ENCODE measurements around the gene TMEM138.
A peak's percentile ranks its signal among the peaks of the same experiment; 100 is the strongest.

The TMEM138 gene

GRCh38 chr11:61331651-61332050, 30.5 kb upstream of the TMEM138 start:
- H3K4me3 ChIP-seq (ENCODE audit: low read length, poor library complexity, severe bottlenecking), result peak overlapping the region; percentile 90
- no peaks in the 10 kb centered on the region for H3K9me2 ChIP-seq (replicated peaks; ENCODE audit: low read depth, low read length)
- H2AFZ ChIP-seq (ENCODE audit: low read length), result no peak overlapping the region
- H4K20me1 ChIP-seq (ENCODE audit: insufficient read depth, low read length, poor library complexity, severe bottlenecking), result peaks cover 60% of the 10 kb centered on the region
- no peaks in the 10 kb centered on the region for H3F3A ChIP-seq (ENCODE audit: low read depth)
- H3K27me3 ChIP-seq (ENCODE audit: insufficient read depth, low read length, poor library complexity, severe bottlenecking), result peaks cover 5% of the 10 kb centered on the region
- peak overlapping the region; percentile 97 for H3K9ac ChIP-seq (ENCODE audit: low read depth, low read length, poor library complexity, severe bottlenecking)
- H3K4me2 ChIP-seq (ENCODE audit: low read depth, low read length, poor library complexity, severe bottlenecking), result peak overlapping the region; percentile 97
- H3K4me1 ChIP-seq (ENCODE audit: insufficient read depth, low read length, poor library complexity, severe bottlenecking), result peaks cover 68% of the 10 kb centered on the region
- H3K9me3 ChIP-seq (ENCODE audit: insufficient read depth, low read depth, low read length), result no peaks in the 10 kb centered on the region
- peaks cover 26% of the 10 kb centered on the region; the same call in 1 of the 2 replicates for H3K36me3 ChIP-seq (ENCODE audit: insufficient read depth, low read length)
- peaks cover 86% of the 10 kb centered on the region for H3K79me2 ChIP-seq (ENCODE audit: insufficient read depth, low read length)
- TF ChIP-seq EZH2phosphoT487 (IDR thresholded peaks at IDR 0.05; ENCODE audit: borderline replicate concordance) (no peak), CTCF (conservative IDR thresholded peaks at IDR 0.05; ENCODE audit: low read length) (no peak)

DNA sequence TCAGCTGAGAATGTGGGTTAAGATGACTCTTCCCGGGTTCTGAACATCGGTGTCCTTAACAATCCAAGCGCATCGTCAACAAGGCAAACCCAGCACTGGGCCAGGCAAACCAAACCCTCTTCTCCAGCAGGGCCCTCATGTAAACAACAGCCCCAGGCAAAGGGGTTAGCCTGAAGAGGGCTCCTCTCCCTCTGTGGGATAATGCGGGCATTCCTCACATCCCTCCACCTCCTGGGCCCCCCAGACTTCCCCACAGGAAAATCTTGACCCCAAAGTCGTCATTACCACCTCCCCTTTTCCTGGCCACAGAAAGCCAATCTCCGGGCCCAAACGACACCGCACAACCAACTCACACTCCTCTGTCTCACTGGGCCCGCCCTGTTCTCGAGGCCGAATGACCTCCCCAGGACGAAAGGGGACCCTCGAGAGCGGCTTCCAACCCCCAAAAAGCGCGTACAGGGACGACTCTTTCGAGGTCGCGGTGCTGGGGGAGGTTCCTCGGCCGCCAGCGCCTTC, 29.8 kb upstream of the TMEM138 start:
- Histone ChIP-seq H3K4me3 (ENCODE audit: low read length, poor library complexity, severe bottlenecking) (peak overlapping the region; percentile 90), H3F3A (ENCODE audit: low read depth) (no peaks in the 10 kb centered on the region), H3K9me2 (replicated peaks; ENCODE audit: low read depth, low read length) (no peaks in the 10 kb centered on the region), H3K4me2 (ENCODE audit: low read depth, low read length, poor library complexity, severe bottlenecking) (peak overlapping the region; percentile 97), H3K27me3 (ENCODE audit: insufficient read depth, low read length, poor library complexity, severe bottlenecking) (peaks cover 5% of the 10 kb centered on the region), H3K9me3 (ENCODE audit: insufficient read depth, low read depth, low read length) (no peaks in the 10 kb centered on the region), H3K36me3 (ENCODE audit: insufficient read depth, low read length) (peaks cover 20% of the 10 kb centered on the region; the same call in 1 of the 2 replicates), H3K4me1 (ENCODE audit: insufficient read depth, low read length, poor library complexity, severe bottlenecking) (peaks cover 70% of the 10 kb centered on the region), H4K20me1 (ENCODE audit: insufficient read depth, low read length, poor library complexity, severe bottlenecking) (peaks cover 53% of the 10 kb centered on the region), H2AFZ (ENCODE audit: low read length) (peak overlapping the region; percentile 76), H3K79me2 (ENCODE audit: insufficient read depth, low read length) (peaks cover 79% of the 10 kb centered on the region), H3K9ac (ENCODE audit: low read depth, low read length, poor library complexity, severe bottlenecking) (peak overlapping the region; percentile 97)
- no peak for TF ChIP-seq EZH2phosphoT487 (IDR thresholded peaks at IDR 0.05; ENCODE audit: borderline replicate concordance)
- TF ChIP-seq CTCF (conservative IDR thresholded peaks at IDR 0.05; ENCODE audit: low read length), result no peak

DNA sequence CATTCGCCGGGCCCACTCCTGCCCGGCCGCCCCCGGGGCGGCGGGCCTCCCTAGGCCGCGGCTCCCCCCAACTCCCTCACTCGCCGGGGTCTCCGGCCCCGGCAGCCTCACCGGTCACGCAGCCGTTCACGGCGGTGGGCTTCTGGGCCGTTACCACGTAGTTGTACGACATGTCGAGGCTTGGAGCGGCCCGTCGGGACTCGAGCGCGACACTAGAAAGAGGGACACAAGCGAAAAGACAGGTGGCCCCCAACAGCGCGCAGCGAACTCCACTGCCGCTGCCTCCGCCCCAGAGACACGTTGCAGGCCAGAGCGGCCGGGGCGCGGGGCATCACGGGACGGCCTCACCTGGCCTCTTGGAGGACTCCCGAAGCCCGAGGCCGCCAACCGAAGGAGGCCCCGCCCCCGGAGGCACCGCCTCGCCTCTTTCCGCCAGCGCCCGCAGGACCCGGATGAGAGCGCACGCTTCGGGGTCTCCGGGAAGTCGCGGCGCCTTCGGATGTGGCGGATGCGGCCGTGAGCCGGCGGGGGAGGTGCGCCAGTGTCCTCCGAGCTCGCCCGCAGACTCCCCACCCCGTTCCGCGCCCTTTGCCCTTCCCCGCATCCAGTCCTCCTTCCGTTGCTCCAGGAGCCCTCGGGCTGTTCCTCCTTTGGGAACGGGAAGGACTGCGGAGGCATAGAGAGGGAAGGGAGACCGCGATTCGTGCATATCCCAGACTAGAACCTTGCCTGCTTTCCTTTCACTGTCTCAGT, 29.2 kb upstream of the TMEM138 start, which contains the start of the genes DDB1 and TKFC:
DDB1 (minus strand) TSS at position 309 of the 753 bp plus-strand sequence; CDS start at position 172, 137 bp downstream.
TKFC (plus strand) TSS at position 432 of the 753 bp plus-strand sequence. CDS start 1,501 bp downstream, outside the sequence.
- Histone ChIP-seq H3K4me2 (ENCODE audit: low read depth, low read length, poor library complexity, severe bottlenecking) (peak within 1 kb of the TSS; percentile 97), H3K9me3 (ENCODE audit: insufficient read depth, low read depth, low read length) (no peaks in the 10 kb centered on the region), H3K79me2 (ENCODE audit: insufficient read depth, low read length) (peaks cover 73% of the 10 kb centered on the region), H4K20me1 (ENCODE audit: insufficient read depth, low read length, poor library complexity, severe bottlenecking) (peaks cover 46% of the 10 kb centered on the region), H3K27me3 (ENCODE audit: insufficient read depth, low read length, poor library complexity, severe bottlenecking) (peaks cover 5% of the 10 kb centered on the region), H3K4me1 (ENCODE audit: insufficient read depth, low read length, poor library complexity, severe bottlenecking) (peaks cover 65% of the 10 kb centered on the region), H3K36me3 (ENCODE audit: insufficient read depth, low read length) (peaks cover 14% of the 10 kb centered on the region; the same call in 1 of the 2 replicates), H3K4me3 (ENCODE audit: low read length, poor library complexity, severe bottlenecking) (peak within 1 kb of the TSS; percentile 90), H2AFZ (ENCODE audit: low read length) (peak within 1 kb of the TSS; percentile 80), H3F3A (ENCODE audit: low read depth) (no peaks in the 10 kb centered on the region), H3K9ac (ENCODE audit: low read depth, low read length, poor library complexity, severe bottlenecking) (peak within 1 kb of the TSS; percentile 97), H3K9me2 (replicated peaks; ENCODE audit: low read depth, low read length) (no peaks in the 10 kb centered on the region)
- TF ChIP-seq EZH2phosphoT487 (IDR thresholded peaks at IDR 0.05; ENCODE audit: borderline replicate concordance), result no peak
- no peak for TF ChIP-seq CTCF (conservative IDR thresholded peaks at IDR 0.05; ENCODE audit: low read length)

Data from Loucy (cell line).